GM12878 (cell line): ENCODE measurements around the gene AMIGO2. TPM values are rescaled to one million over a fixed set of nuclear protein-coding genes. Genes with fewer than 3 reads are reported as not detected.

ENCODE experiments used
- CHD1 ChIP-seq: IDR thresholded peaks from 2 replicates; pipeline ENCODE4 v1.6.1; 2012; ENCODE audit warnings: low read depth, low read length, improper control_type of control experiment
- JUND ChIP-seq: IDR thresholded peaks from 2 replicates; pipeline ENCODE4 v1.6.1; 2012; ENCODE audit warnings: low read depth, mild to moderate bottlenecking, low read length, improper control_type of control experiment, moderate library complexity
- KLF5 ChIP-seq: fragments of 450-650 bp; IDR thresholded peaks from 2 replicates; pipeline ENCODE4 v1.6.1; 2014; ENCODE audit warnings: mild to moderate bottlenecking; ENCODE audit not compliant: partially characterized antibody
- NR2C1 ChIP-seq: fragments of 450-650 bp; IDR thresholded peaks from 2 replicates; pipeline ENCODE4 v1.6.1; 2017; ENCODE audit warnings: antibody characterized with exemption, mild to moderate bottlenecking, moderate library complexity
- PKNOX1 ChIP-seq: fragments of 450-650 bp; IDR thresholded peaks from 2 replicates; pipeline ENCODE4 v1.6.1; 2016; ENCODE audit warnings: mild to moderate bottlenecking
- RFX5 ChIP-seq: IDR thresholded peaks from 2 replicates; pipeline ENCODE4 v1.6.1; 2011; ENCODE audit warnings: low read depth, low read length, improper control_type of control experiment
- YBX1 ChIP-seq: fragments of 450-650 bp; IDR thresholded peaks from 2 replicates; pipeline ENCODE4 v1.6.1; 2016; ENCODE audit warnings: antibody characterized with exemption
- ZBTB11 ChIP-seq: fragments of 450-650 bp; formaldehyde crosslinking; IDR thresholded peaks from 2 replicates; pipeline ENCODE4 v1.5.0; 2022; ENCODE audit warnings: mild to moderate bottlenecking, missing genetic modification characterization
- ZNF622 ChIP-seq: fragments of 450-650 bp; IDR thresholded peaks from 2 replicates; pipeline ENCODE4 v1.6.1; 2017; ENCODE audit warnings: mild to moderate bottlenecking, inconsistent platforms
- polyA plus RNA-seq, 11 experiments: library from polyadenylated mRNA; depleted of rRNA in 4 of 11; unstranded in 6 of 11; stranded (reverse) in 5 of 11; fragments of >200 nt; fragmentation: Nextera tagmentation in 4 of 11; fragmentation: Illumina TruSeq in 1 of 11; extraction: Ambion mirVana in 4 of 11; extraction: Trizol in 1 of 11; gene quantifications; 1 replicate in 1 of 11; 2 replicates in 10 of 11; pipeline versions ENCODE4 v1.2.1 to v1.2.3, GENCODE V29; 2011 to 2016; ENCODE audit warnings: inconsistent platforms in 2 of 11, missing spikeins in 2 of 11, low read depth in 1 of 11
- total RNA-seq, 4 experiments: library from RNA; depleted of rRNA in 3 of 4; stranded (reverse); fragments of >200 nt in 3 of 4; fragmentation: Illumina TruSeq in 1 of 4; extraction: Trizol in 1 of 4; gene quantifications; 2 replicates each; pipeline versions ENCODE4 v1.2.1 to v1.2.3, GENCODE V29; 2013 to 2021

AMIGO2 gene
- total and polyA plus RNA-seq, 10 of the 15 experiments (the other 5 are each of a cell fraction or from before 2014, with no cell fraction given) = 0.03 to 0.15 (median 0.11) TPM; not detected in 7

GRCh38 chr12:47098099-47098498, 18.3 kb upstream of the AMIGO2 start (continued):
- TF ChIP-seq ZBTB11 (CRISPR knock-in tag) (no peak), KLF5 (no peak), RFX5 (no peak), NR2C1 (no peak), YBX1 (no peak), PKNOX1 (no peak), JUND (no peak), CHD1 (no peak), ZNF622 (no peak)
